ENCODE measurements around the gene CREB3L1. TPM values are rescaled to one million over a fixed set of nuclear protein-coding genes. Genes with fewer than 3 reads are reported as not detected.

The CREB3L1 gene
- total and polyA plus RNA-seq, 2 experiments from 2014 or later = 8.5 to 10.4 TPM

GRCh38 chr11:46339816-46340215, 62.4 kb downstream of the CREB3L1 start:
- H3K9me3 Mint-ChIP-seq = no peaks in the 10 kb centered on the region
- H3K27me3 Mint-ChIP-seq (ENCODE audit: insufficient read depth, low read depth, poor library complexity) = peaks cover 31% of the 10 kb centered on the region
- Histone ChIP-seq H4K20me1 (replicated peaks; ENCODE audit: insufficient read depth) (no peaks in the 10 kb centered on the region), H3F3A (replicated peaks; ENCODE audit: low read depth) (peaks cover 25% of the 10 kb centered on the region), H3K27ac (ENCODE audit: low read depth) (peak overlapping the region; percentile 58), H3K4me2 (peak overlapping the region; percentile 26), H2AFZ (no peak overlapping the region), H3K4me1 (ENCODE audit: insufficient read depth) (peaks cover 86% of the 10 kb centered on the region), H3K27me3 (ENCODE audit: insufficient read depth) (peaks cover 4% of the 10 kb centered on the region), H3K9me2 (ENCODE audit: insufficient read depth) (no peaks in the 10 kb centered on the region), H3K36me3 (ENCODE audit: insufficient read depth) (no peaks in the 10 kb centered on the region), H3K4me3 (no peak overlapping the region), H3K79me2 (replicated peaks; ENCODE audit: insufficient read depth) (no peaks in the 10 kb centered on the region)
- H3K4me3 Mint-ChIP-seq = peak overlapping the region; percentile 62; the same call in 2 of the 3 replicates
- H3K27ac Mint-ChIP-seq = peak overlapping the region; percentile 96
- H3K4me1 Mint-ChIP-seq = peaks cover 89% of the 10 kb centered on the region
- H3K36me3 Mint-ChIP-seq (ENCODE audit: low read depth) = no peaks in the 10 kb centered on the region
- DNase-seq (ENCODE audit: low spot score) = no peak
- no peak for TF ChIP-seq CREB1 (CRISPR knock-in tag; IDR thresholded peaks at IDR 0.05; ENCODE audit: low read depth)
- no peak for TF ChIP-seq ZNF462 (CRISPR knock-in tag; IDR thresholded peaks at IDR 0.05)
- TF ChIP-seq JUNB (IDR thresholded peaks at IDR 0.05; ENCODE audit: unreplicated experiment) = no peak
- TF ChIP-seq REST (IDR thresholded peaks at IDR 0.05; ENCODE audit: unreplicated experiment) = no peak
- TF ChIP-seq POLR2AphosphoS5 (IDR thresholded peaks at IDR 0.05; ENCODE audit: low read depth) = no peak
- no peak for TF ChIP-seq NANOG (IDR thresholded peaks at IDR 0.05; ENCODE audit: borderline replicate concordance)
- no peak for TF ChIP-seq ZNF331 (CRISPR knock-in tag; IDR thresholded peaks at IDR 0.05; ENCODE audit: low read depth)
- TF ChIP-seq EZH2phosphoT487 (IDR thresholded peaks at IDR 0.05; ENCODE audit: unreplicated experiment) = no peak
- TF ChIP-seq STAT1 (IDR thresholded peaks at IDR 0.05; ENCODE audit: unreplicated experiment) = no peak
- TF ChIP-seq ZNF114 (CRISPR knock-in tag; IDR thresholded peaks at IDR 0.05) = no peak
- TF ChIP-seq ETS1 (IDR thresholded peaks at IDR 0.05) = no peak
- no peak for TF ChIP-seq EZH2 (IDR thresholded peaks at IDR 0.05; ENCODE audit: low read depth, unreplicated experiment)
- TF ChIP-seq CTCF (conservative IDR thresholded peaks at IDR 0.05; ENCODE audit: low read depth in 2 of 2) = no peak
- ATAC-seq = peak; percentile 3; the same call in 2 of the 3 replicates

Data from GM23338 (cell line).